Endothelial cell of umbilical vein (primary cell): ENCODE measurements around the gene ATP13A4. TPM values are rescaled to one million over a fixed set of nuclear protein-coding genes. Genes with fewer than 3 reads are reported as not detected.

Experiments
- BruUV-seq: library from RNA; stranded (reverse); fragments of 400-500 nt; replicated peaks from 2 replicates; lab custom pipeline; 2021; lab: Mats Ljungman, UMichigan
- CTCF ChIA-PET: fragments of 300-600, 350-600 bp; sonication (Branson Sonifier 250); formaldehyde crosslinking; loops from one replicate; lab custom pipeline; 2021; ENCODE audit warnings: antibody characterized with exemption, inconsistent platforms; lab: Charles Lee
- POLR2A ChIA-PET: fragments of 300-600, 350-600 bp; sonication (Branson Sonifier 250); formaldehyde crosslinking; loops from one replicate; lab custom pipeline; 2021; ENCODE audit warnings: antibody characterized with exemption, inconsistent platforms; lab: Charles Lee
- DNase-seq: peaks from one replicate; pipeline ENCODE4 v3.0.0-alpha.2; 2011; ENCODE audit warnings: low read depth, low spot score
- FAIRE-seq: peaks from 2 replicates; lab custom pipeline; 2011; peaks lifted over from hg19 to GRCh38; lab: Jason Lieb, UNC
- H2AFZ ChIP-seq: 2 replicates; pipeline ENCODE4 v1.6.0; 2012; ENCODE audit warnings: low read depth, low read length, control low read depth, inconsistent platforms
- H3K27ac ChIP-seq: 2 replicates; pipeline ENCODE4 v1.5.1; 2011; ENCODE audit warnings: low read depth, mild to moderate bottlenecking, control low read depth, low read length, moderate library complexity; ENCODE audit not compliant: insufficient read depth
- H3K27me3 ChIP-seq, 2 experiments: 2 replicates each; pipeline versions ENCODE4 v1.6.0 to v1.6.1; 2011; ENCODE audit warnings: low read length in 2 of 2, mixed read lengths in 1 of 2; ENCODE audit not compliant: control insufficient read depth in 2 of 2, insufficient read depth in 2 of 2
- H3K36me3 ChIP-seq, 2 experiments: 2 replicates in 1 of 2; 3 replicates in 1 of 2; pipeline ENCODE4 v1.5.1; 2011; ENCODE audit warnings: low read length in 2 of 2, mild to moderate bottlenecking in 1 of 2, moderate library complexity in 1 of 2; ENCODE audit not compliant: control insufficient read depth in 2 of 2, insufficient read depth in 2 of 2; ENCODE audit errors: extremely low read depth in 1 of 2
- H3K4me1 ChIP-seq: 3 replicates; pipeline ENCODE4 v1.5.1; 2011; ENCODE audit warnings: mild to moderate bottlenecking, low read length; ENCODE audit not compliant: control insufficient read depth, insufficient read depth; ENCODE audit errors: extremely low read depth
- H3K4me2 ChIP-seq: 2 replicates; pipeline ENCODE4 v1.6.1; 2011; ENCODE audit warnings: low read length, control low read depth, mixed read lengths; ENCODE audit not compliant: insufficient read depth
- H3K4me3 ChIP-seq, 3 experiments: fragments of 200-600 bp in 1 of 3; sonication (generic), shearing (Covaris generic) in 1 of 3; replicated peaks in 1 of 3; 2 replicates each; pipeline ENCODE4 v1.5.1; 2011 to 2016; ENCODE audit warnings: control low read depth in 3 of 3, low read length in 3 of 3, mild to moderate bottlenecking in 2 of 3, inconsistent platforms in 1 of 3, low read depth in 1 of 3, moderate library complexity in 1 of 3; ENCODE audit not compliant: insufficient read depth in 1 of 3
- H3K79me2 ChIP-seq: 2 replicates; pipeline ENCODE4 v1.6.0; 2012; ENCODE audit warnings: low read length, inconsistent platforms; ENCODE audit not compliant: control insufficient read depth, insufficient read depth
- H3K9ac ChIP-seq: replicated peaks from 2 replicates; pipeline ENCODE3; 2011; ENCODE audit warnings: low read length, control low read depth; ENCODE audit not compliant: insufficient read depth; ENCODE audit errors: extremely low read depth
- H3K9me1 ChIP-seq: replicated peaks from 3 replicates; pipeline ENCODE4 v1.6.0; 2011; ENCODE audit warnings: mild to moderate bottlenecking, low read length; ENCODE audit not compliant: control insufficient read depth, insufficient read depth; ENCODE audit errors: extremely low read depth
- H3K9me3 ChIP-seq: replicated peaks from 2 replicates; pipeline ENCODE4 v1.5.1; 2012; ENCODE audit warnings: low read length, inconsistent platforms; ENCODE audit not compliant: control insufficient read depth, insufficient read depth
- H4K20me1 ChIP-seq: replicated peaks from 2 replicates; pipeline ENCODE3; 2011; ENCODE audit warnings: mild to moderate bottlenecking, low read length; ENCODE audit not compliant: control insufficient read depth, insufficient read depth; ENCODE audit errors: extremely low read depth
- EZH2 ChIP-seq: IDR thresholded peaks from 2 replicates; pipeline ENCODE4 v1.6.1; 2012; ENCODE audit warnings: borderline replicate concordance, low read depth, mild to moderate bottlenecking, moderate library complexity, low read length, inconsistent platforms; ENCODE audit not compliant: severe bottlenecking
- FOS ChIP-seq: IDR thresholded peaks from 2 replicates; pipeline ENCODE4 v1.6.1; 2011; ENCODE audit warnings: mild to moderate bottlenecking, low read length, moderate library complexity, borderline replicate concordance; ENCODE audit not compliant: insufficient read depth
- GATA2 ChIP-seq: IDR thresholded peaks from 2 replicates; pipeline ENCODE4 v1.7.0; 2011; ENCODE audit warnings: low read depth, mild to moderate bottlenecking, moderate library complexity, mixed read lengths, low read length; ENCODE audit not compliant: insufficient read length, insufficient read depth
- JUN ChIP-seq: IDR thresholded peaks from 2 replicates; pipeline ENCODE4 v1.6.1; 2011; ENCODE audit warnings: borderline replicate concordance, low read depth; ENCODE audit not compliant: insufficient read length, insufficient read depth
- MYC ChIP-seq: IDR thresholded peaks from one replicate; pipeline ENCODE4 v1.6.1; 2011; ENCODE audit warnings: mild to moderate bottlenecking, low read depth, low read length
- POLR2A ChIP-seq: IDR thresholded peaks from 2 replicates; pipeline ENCODE4 v1.6.1; 2012; ENCODE audit warnings: low read depth, mild to moderate bottlenecking, control low read depth, low read length
- POLR2AphosphoS5 ChIP-seq: IDR thresholded peaks from 2 replicates; pipeline ENCODE4 v1.6.1; 2012; ENCODE audit warnings: low read depth, mild to moderate bottlenecking, control low read depth, low read length, moderate library complexity; ENCODE audit not compliant: insufficient read depth
- dilution Hi-C: fragments of 300-500 bp; cut with MboI; formaldehyde crosslinking; loops from one replicate; pipeline ENCODE4 v1.15.0; 2019; ENCODE audit warnings: low sequenced_read_pairs; ENCODE audit not compliant: extremely low pct_ligation_motif_present
- intact Hi-C: fragments of 100-400 bp; cut with micrococcal nuclease; formaldehyde crosslinking; loops from one replicate; pipeline ENCODE4 v1.10.0; 2022
- polyA plus RNA-seq, 4 experiments: library from polyadenylated mRNA; depleted of rRNA in 3 of 4; stranded (reverse) in 3 of 4; unstranded in 1 of 4; fragments of >200 nt; gene quantifications; 2 replicates each; pipeline versions ENCODE4 v1.2.1 to v1.2.3, GENCODE V29; 2011 to 2012; ENCODE audit warnings: missing spikeins in 1 of 4
- total RNA-seq: library from RNA; stranded (reverse); gene quantifications from 2 replicates; pipeline ENCODE4 v1.2.3, GENCODE V29; 2021
- TF ChIP-seq, protein P1 (sequence below): IDR thresholded peaks from 2 replicates; pipeline ENCODE4 v1.6.1; 2011; ENCODE audit not compliant: insufficient read depth, insufficient read length
- TF ChIP-seq, protein P2 (sequence below), 2 donors: IDR thresholded peaks; 1 replicate in 1 of 2; 2 replicates in 1 of 2; pipeline ENCODE4 v1.5.1; 2011; ENCODE audit warnings: low read length in 2 of 2, mild to moderate bottlenecking in 2 of 2, moderate library complexity in 2 of 2, control low read depth in 1 of 2, inconsistent platforms in 1 of 2, low read depth in 1 of 2; ENCODE audit not compliant: insufficient read depth in 1 of 2; ENCODE audit errors: extremely low read depth in 1 of 2

ATP13A4 gene
- total and polyA plus RNA-seq, 2 donors (not counting 3 experiments of a cell fraction or from before 2014, with no cell fraction given): not detected

DNA sequence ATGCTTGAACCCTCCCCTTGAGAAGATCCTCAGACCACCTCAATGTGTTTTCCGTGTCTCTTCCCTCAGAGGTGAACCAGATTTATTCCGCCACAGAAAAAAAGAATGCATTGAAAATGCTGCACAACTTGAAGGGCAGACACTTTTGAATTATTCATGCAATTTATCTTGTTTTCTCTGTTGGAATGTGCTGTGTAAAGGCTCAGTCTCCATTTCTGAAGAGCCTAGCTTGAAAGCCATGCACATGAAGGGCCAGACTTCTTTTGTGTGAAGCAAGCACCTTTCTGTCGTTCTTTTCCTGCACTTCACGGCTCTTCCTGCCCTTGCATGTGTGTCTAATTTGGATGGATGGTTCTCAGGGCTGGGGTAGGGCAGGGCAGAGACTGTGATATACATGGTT, 97.2 kb downstream of the ATP13A4 start:
- dilution Hi-C loops: no loop called here
- no peak for TF ChIP-seq POLR2AphosphoS5
- no peak for TF ChIP-seq MYC
- TF ChIP-seq POLR2A: no peak
- no peak for TF ChIP-seq JUN
- no peak for TF ChIP-seq FOS
- no peak for TF ChIP-seq EZH2
- TF ChIP-seq, protein P1, sequence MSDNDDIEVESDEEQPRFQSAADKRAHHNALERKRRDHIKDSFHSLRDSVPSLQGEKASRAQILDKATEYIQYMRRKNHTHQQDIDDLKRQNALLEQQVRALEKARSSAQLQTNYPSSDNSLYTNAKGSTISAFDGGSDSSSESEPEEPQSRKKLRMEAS: no peak
- TF ChIP-seq, protein P2, sequence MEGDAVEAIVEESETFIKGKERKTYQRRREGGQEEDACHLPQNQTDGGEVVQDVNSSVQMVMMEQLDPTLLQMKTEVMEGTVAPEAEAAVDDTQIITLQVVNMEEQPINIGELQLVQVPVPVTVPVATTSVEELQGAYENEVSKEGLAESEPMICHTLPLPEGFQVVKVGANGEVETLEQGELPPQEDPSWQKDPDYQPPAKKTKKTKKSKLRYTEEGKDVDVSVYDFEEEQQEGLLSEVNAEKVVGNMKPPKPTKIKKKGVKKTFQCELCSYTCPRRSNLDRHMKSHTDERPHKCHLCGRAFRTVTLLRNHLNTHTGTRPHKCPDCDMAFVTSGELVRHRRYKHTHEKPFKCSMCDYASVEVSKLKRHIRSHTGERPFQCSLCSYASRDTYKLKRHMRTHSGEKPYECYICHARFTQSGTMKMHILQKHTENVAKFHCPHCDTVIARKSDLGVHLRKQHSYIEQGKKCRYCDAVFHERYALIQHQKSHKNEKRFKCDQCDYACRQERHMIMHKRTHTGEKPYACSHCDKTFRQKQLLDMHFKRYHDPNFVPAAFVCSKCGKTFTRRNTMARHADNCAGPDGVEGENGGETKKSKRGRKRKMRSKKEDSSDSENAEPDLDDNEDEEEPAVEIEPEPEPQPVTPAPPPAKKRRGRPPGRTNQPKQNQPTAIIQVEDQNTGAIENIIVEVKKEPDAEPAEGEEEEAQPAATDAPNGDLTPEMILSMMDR (IDR thresholded peaks at IDR 0.05; ENCODE audit: extremely low read depth in 1 of 2, insufficient read depth in 1 of 2, low read depth in 1 of 2, low read length in 2 of 2): no peak
- TF ChIP-seq GATA2: no peak
- no peak overlapping the region for H3K4me3 ChIP-seq
- H3K9me1 ChIP-seq: no peaks in the 10 kb centered on the region
- no peak overlapping the region for H2AFZ ChIP-seq
- no peak overlapping the region for H3K4me2 ChIP-seq
- intact Hi-C loops: no loop called here
- FAIRE-seq (no peak), DNase-seq (no peak)
- no peaks in the 10 kb centered on the region for H3K27me3 ChIP-seq
- H3K9ac ChIP-seq: no peak overlapping the region
- H3K4me1 ChIP-seq: peaks cover 18% of the 10 kb centered on the region
- CTCF ChIA-PET: interaction anchor here (0.6 kb wide), 1 partner anchor 1101 kb away, joined by 4 read pairs; no protein-coding TSS in a partner anchor
- H4K20me1 ChIP-seq: no peaks in the 10 kb centered on the region
- no peaks in the 10 kb centered on the region for H3K9me3 ChIP-seq
- POLR2A ChIA-PET: no interaction called here
- H3K27ac ChIP-seq: no peak overlapping the region
- no TSS peak for BruUV-seq
- no peaks in the 10 kb centered on the region for H3K36me3 ChIP-seq
- no peaks in the 10 kb centered on the region for H3K79me2 ChIP-seq
